RWPE1 (cell line): Measurements from ENCODE around the gene SMAD7.

Experiments
- CTCF ChIA-PET: fragments of 350-600 bp; sonication (Branson Sonifier 250); formaldehyde crosslinking; extraction: SDS; loops from one replicate; lab custom pipeline; 2021; lab: Yijun Ruan, JAX
- POLR2A ChIA-PET: fragments of 400-600 bp; formaldehyde crosslinking; extraction: SDS; loops from one replicate; lab custom pipeline; 2020; ENCODE audit warnings: antibody characterized with exemption; ENCODE audit not compliant: low non-redundant PET; lab: Yijun Ruan, JAX
- DNase-seq: peaks from one replicate; pipeline ENCODE4 v3.0.0; 2012; ENCODE audit warnings: low spot score
- H3K27ac ChIP-seq: fragments of 450-650 bp; 2 replicates; pipeline ENCODE4 v1.5.1; 2017
- TF ChIP-seq, protein P1 (sequence below): fragments of 450-650 bp; conservative IDR thresholded peaks from 2 replicates; pipeline ENCODE4 v1.5.1; 2017; ENCODE audit warnings: low read depth, mild to moderate bottlenecking

The SMAD7 gene

DNA sequence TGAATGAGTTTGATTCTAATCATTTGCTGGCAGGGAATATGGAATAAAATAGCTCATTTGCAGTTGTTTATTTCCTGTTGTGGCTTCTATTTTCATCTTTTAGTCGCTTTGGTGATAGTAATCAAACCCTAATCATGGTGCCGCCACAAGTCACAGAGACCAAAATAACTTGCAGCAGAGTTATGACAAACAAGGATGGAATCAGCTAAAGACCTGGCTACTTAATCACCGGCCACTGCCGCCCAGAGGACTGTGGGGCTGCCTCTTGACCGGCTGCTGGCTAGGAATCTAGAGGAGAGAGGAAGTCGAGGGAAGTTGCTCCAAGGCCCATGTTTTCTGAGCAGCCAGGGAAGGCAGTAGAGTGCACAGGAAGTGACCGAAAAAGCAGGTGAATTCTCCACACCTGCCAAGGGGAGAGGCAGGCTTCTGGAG lies 5.1 kb upstream of the SMAD7 start:
- ChIA-PET POLR2A (no interaction called here), CTCF (no interaction called here)
- DNase-seq: no peak
- peak overlapping the region; percentile 89 for H3K27ac ChIP-seq
- TF ChIP-seq, protein P1, sequence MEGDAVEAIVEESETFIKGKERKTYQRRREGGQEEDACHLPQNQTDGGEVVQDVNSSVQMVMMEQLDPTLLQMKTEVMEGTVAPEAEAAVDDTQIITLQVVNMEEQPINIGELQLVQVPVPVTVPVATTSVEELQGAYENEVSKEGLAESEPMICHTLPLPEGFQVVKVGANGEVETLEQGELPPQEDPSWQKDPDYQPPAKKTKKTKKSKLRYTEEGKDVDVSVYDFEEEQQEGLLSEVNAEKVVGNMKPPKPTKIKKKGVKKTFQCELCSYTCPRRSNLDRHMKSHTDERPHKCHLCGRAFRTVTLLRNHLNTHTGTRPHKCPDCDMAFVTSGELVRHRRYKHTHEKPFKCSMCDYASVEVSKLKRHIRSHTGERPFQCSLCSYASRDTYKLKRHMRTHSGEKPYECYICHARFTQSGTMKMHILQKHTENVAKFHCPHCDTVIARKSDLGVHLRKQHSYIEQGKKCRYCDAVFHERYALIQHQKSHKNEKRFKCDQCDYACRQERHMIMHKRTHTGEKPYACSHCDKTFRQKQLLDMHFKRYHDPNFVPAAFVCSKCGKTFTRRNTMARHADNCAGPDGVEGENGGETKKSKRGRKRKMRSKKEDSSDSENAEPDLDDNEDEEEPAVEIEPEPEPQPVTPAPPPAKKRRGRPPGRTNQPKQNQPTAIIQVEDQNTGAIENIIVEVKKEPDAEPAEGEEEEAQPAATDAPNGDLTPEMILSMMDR: no peak

- POLR2A ChIA-PET: no interaction called here
- TF ChIP-seq, protein P1: no peak
- CTCF ChIA-PET: no interaction called here
- DNase-seq: no peak
- peak overlapping the region; percentile 89 for H3K27ac ChIP-seq
Measured at GRCh38 chr18:48954886-48955819, 4.4 kb upstream of the SMAD7 start.

GRCh38 chr18:48953104-48953706 lies 2.4 kb upstream of the SMAD7 start:
- DNase-seq: no peak
- CTCF ChIA-PET: no interaction called here
- POLR2A ChIA-PET: no interaction called here
- TF ChIP-seq, protein P1: no peak
- peak overlapping the region; percentile 99 for H3K27ac ChIP-seq

DNA sequence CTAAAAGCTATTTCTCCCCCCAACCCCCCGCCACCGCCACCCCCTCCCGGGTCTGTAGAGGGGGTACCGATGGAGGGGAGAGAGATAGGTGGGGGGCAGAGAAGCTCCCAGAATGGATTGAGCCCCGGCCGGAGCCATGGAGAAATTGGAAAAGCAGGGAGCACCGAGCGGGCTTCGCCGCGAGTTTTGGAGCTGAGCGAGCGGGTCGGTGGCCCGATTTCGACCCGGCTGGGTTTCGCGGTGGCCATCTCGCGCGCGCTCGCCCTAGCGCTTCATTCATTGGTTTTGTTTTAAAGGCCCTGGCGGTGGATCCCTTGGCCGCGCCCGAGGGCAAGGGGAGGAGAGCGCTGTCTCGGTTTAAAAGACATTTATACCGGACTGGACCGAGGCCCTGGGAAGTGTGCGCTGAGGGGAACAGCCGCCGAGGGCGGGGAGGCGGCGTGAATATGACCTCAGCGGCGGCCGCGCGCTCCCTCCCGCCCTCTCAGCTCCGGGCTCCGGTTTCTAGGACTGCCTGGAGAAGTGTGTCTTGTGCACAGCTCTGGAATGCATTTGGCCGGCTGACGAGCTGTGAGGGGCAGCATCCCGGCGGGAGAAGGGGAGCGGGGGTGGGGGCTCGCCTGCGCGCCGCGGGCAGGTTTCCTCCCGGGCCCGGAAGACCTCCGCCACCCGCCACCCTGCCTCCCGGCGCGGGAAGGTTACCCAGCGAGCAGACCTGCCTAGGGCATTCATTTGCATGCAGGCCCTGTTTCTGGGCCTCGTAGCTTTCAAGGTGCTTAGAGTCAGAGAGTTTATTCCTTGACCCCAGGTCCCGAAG lies 1.7 kb upstream of the SMAD7 start:
- TF ChIP-seq, protein P1: no peak
- ChIA-PET POLR2A (interaction anchor here (0.6 to 1.1 kb wide), 4 partner anchors 21 to 74 kb away, joined by 3 to 6 read pairs (median 4); no protein-coding TSS in a partner anchor), CTCF (interaction anchor here (0.6 kb wide), 1 partner anchor 29 kb away, joined by 3 read pairs; no protein-coding TSS in a partner anchor)
- DNase-seq: no peak
- peak overlapping the region; percentile 99 for H3K27ac ChIP-seq

DNA sequence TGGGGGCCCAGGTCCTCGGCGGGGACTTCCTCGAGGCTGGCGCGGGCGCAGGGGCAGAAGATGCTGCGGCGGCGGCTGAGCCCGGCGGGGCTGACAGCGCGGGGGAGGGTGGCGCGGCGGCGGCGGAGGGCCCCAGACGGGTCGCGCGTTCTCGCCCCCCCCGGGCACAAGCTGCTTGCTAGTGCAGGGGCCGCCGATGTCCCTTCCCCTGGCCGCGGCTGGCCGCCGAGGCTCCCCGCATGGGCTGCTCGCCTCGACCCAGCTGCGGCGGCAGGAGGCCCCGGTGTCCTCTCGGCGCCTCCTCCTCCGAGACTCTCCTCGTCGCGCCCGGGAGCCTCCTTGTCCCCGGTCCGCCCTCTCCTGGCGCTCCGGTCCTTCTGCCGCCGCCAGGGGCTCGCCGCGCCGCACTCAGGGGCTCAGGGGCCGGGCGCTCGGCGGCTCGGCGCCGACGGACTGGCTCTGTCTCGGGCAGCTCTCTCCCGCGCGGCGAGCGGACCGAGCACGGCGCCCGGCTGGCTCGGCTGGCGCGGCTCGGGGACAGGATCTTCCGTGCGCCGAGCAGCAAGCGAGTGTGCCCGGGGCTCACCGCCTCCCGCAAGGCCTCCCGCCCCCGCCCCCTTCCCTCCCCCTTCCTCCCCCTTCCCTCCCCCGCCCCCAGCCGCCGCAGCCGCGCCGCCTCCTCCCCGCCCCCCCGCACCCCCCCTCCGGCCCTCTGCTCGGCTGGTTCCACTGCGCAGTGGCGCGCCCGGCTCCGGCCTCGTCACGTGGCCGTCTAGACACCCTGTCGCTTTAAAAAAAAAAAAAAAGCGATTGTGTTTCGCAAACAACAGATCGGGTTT lies 902 bp upstream of the SMAD7 start:
- peak overlapping the region; percentile 99 for H3K27ac ChIP-seq
- POLR2A ChIA-PET: interaction anchor here (0.6 to 1.1 kb wide), 4 partner anchors 22 to 70 kb away, joined by 3 to 6 read pairs (median 4); no protein-coding TSS in a partner anchor
- CTCF ChIA-PET: interaction anchor here (0.6 to 1.0 kb wide), 2 partner anchors 28 to 169 kb away, joined by 3 read pairs; no protein-coding TSS in a partner anchor
- TF ChIP-seq, protein P1: no peak
- peak; percentile 61 for DNase-seq
